Endothelial cell (in vitro differentiated cells): ENCODE data around the gene PCAT6. TPM values are rescaled to one million over a fixed set of nuclear protein-coding genes. Genes with fewer than 3 reads are reported as not detected.

Experiments
- DNase-seq: peaks from one replicate; pipeline ENCODE4 v3.0.0; 2021; ENCODE audit warnings: low spot score
- H3K27ac Mint-ChIP-seq: one replicate; pipeline ENCODE4 v1.8.0; 2021; ENCODE audit warnings: mixed read lengths, inconsistent platforms; ENCODE audit not compliant: unreplicated experiment
- H3K27me3 Mint-ChIP-seq: one replicate; pipeline ENCODE4 v1.8.0; 2021; ENCODE audit warnings: mild to moderate bottlenecking, moderate library complexity, mixed read lengths, inconsistent platforms; ENCODE audit not compliant: unreplicated experiment
- H3K36me3 Mint-ChIP-seq: one replicate; pipeline ENCODE4 v1.8.0; 2021; ENCODE audit warnings: mild to moderate bottlenecking, low read depth, mixed read lengths, inconsistent platforms; ENCODE audit not compliant: unreplicated experiment
- H3K4me1 Mint-ChIP-seq: one replicate; pipeline ENCODE4 v1.8.0; 2021; ENCODE audit warnings: mild to moderate bottlenecking, mixed read lengths, inconsistent platforms; ENCODE audit not compliant: unreplicated experiment
- H3K4me3 Mint-ChIP-seq: one replicate; pipeline ENCODE4 v1.8.0; 2021; ENCODE audit warnings: mild to moderate bottlenecking, mixed read lengths, inconsistent platforms; ENCODE audit not compliant: unreplicated experiment
- H3K9me3 Mint-ChIP-seq: one replicate; pipeline ENCODE4 v1.8.0; 2021; ENCODE audit warnings: mixed read lengths, inconsistent platforms; ENCODE audit not compliant: unreplicated experiment
- CTCF ChIP-seq: fragments of 200-600 bp; sonication (generic); IDR thresholded peaks from one replicate; pipeline ENCODE4 v1.5.0; 2021; ENCODE audit warnings: antibody characterized with exemption; ENCODE audit not compliant: unreplicated experiment
- total RNA-seq: library from RNA; stranded (reverse); fragmentation: NEBNext Ultra II Directional; extraction: Animal tissue kit (Norgen Biotek cat#: 25700); gene quantifications from one replicate; pipeline ENCODE4 v1.2.1, GENCODE V29; 2021; ENCODE audit not compliant: unreplicated experiment

The PCAT6 gene
- total RNA-seq, 1 donor from 2014 or later = 2.0 TPM

- Mint-ChIP-seq H3K4me1 (peaks cover 37% of the 10 kb centered on the region), H3K27ac (peak overlapping the region; percentile 93), H3K36me3 (peaks cover 13% of the 10 kb centered on the region), H3K9me3 (no peaks in the 10 kb centered on the region), H3K27me3 (peaks cover 27% of the 10 kb centered on the region), H3K4me3 (peak overlapping the region; percentile 98)
- DNase-seq = peak; percentile 28
- TF ChIP-seq CTCF = no peak
These were observed 3.8 kb upstream of the PCAT6 start for GRCh38 chr1:202806845-202807450.

GRCh38 chr1:202807451-202807925 is 3.3 kb upstream of the PCAT6 start:
- peak; percentile 15 for DNase-seq
- H3K27ac Mint-ChIP-seq = no peak overlapping the region
- peak overlapping the region; percentile 92 for H3K4me3 Mint-ChIP-seq
- peaks cover 38% of the 10 kb centered on the region for H3K4me1 Mint-ChIP-seq
- peaks cover 13% of the 10 kb centered on the region for H3K36me3 Mint-ChIP-seq
- H3K9me3 Mint-ChIP-seq = no peaks in the 10 kb centered on the region
- peaks cover 29% of the 10 kb centered on the region for H3K27me3 Mint-ChIP-seq
- TF ChIP-seq CTCF = no peak

- Mint-ChIP-seq H3K36me3 (peaks cover 15% of the 10 kb centered on the region), H3K4me3 (peak within 1 kb of the TSS; percentile 92), H3K9me3 (no peaks in the 10 kb centered on the region), H3K27ac (peak within 1 kb of the TSS; percentile 74), H3K27me3 (peaks cover 31% of the 10 kb centered on the region), H3K4me1 (peaks cover 33% of the 10 kb centered on the region)
- DNase-seq = peak; percentile 69
- no peak for TF ChIP-seq CTCF
These were observed 2.6 kb upstream of the PCAT6 start, which contains the start of gene KDM5B for GRCh38 chr1:202807926-202808757. Gene KDM5B (minus strand): TSS chr1:202808421. CDS start chr1:202808305, 116 bp downstream.

GRCh38 chr1:202809597-202810159 is 1.1 kb upstream of the PCAT6 start:
- no peak for DNase-seq
- H3K4me1 Mint-ChIP-seq = peaks cover 32% of the 10 kb centered on the region
- H3K36me3 Mint-ChIP-seq = peaks cover 18% of the 10 kb centered on the region
- peaks cover 35% of the 10 kb centered on the region for H3K27me3 Mint-ChIP-seq
- H3K9me3 Mint-ChIP-seq = no peaks in the 10 kb centered on the region
- TF ChIP-seq CTCF = no peak
- peak overlapping the region; percentile 52 for H3K27ac Mint-ChIP-seq
- peak overlapping the region; percentile 92 for H3K4me3 Mint-ChIP-seq
